Kidney (tissue), 14 donors: ENCODE results near the gene ATP2C2. TPM values are rescaled to one million over a fixed set of nuclear protein-coding genes. Genes with fewer than 3 reads are reported as not detected.
A peak's percentile ranks its signal among the peaks of the same experiment; 100 is the strongest.

ENCODE experiments used
- DNase-seq, 5 donors: peaks; one replicate each; pipeline ENCODE4 v3.0.0-alpha.2; 2013 to 2020
- FAIRE-seq: peaks from 2 replicates; lab custom pipeline; 2012; peaks lifted over from hg19 to GRCh38; lab: Jason Lieb, UNC
- H3K27ac ChIP-seq, 2 donors: one replicate each; pipeline ENCODE4 v1.7.0; 2013; ENCODE audit warnings: low read depth in 2 of 2, low read length in 2 of 2, inconsistent platforms in 1 of 2
- H3K27me3 ChIP-seq: one replicate; pipeline ENCODE4 v1.7.1; 2013; ENCODE audit warnings: low read length, inconsistent platforms; ENCODE audit not compliant: control insufficient read depth, insufficient read depth
- H3K36me3 ChIP-seq, 3 donors: one replicate each; pipeline versions ENCODE4 v1.7.0 to v1.7.1; 2013; ENCODE audit warnings: low read length in 3 of 3, control low read depth in 1 of 3, inconsistent platforms in 1 of 3; ENCODE audit not compliant: insufficient read depth in 3 of 3, control insufficient read depth in 2 of 3
- H3K4me1 ChIP-seq, 3 donors: one replicate each; pipeline versions ENCODE4 v1.7.0 to v1.7.1; 2013; ENCODE audit warnings: low read length in 3 of 3, inconsistent platforms in 1 of 3, low read depth in 1 of 3; ENCODE audit not compliant: control insufficient read depth in 2 of 3, insufficient read depth in 2 of 3
- H3K4me3 ChIP-seq, 3 donors: one replicate each; pipeline versions ENCODE4 v1.7.0 to v1.8.1; 2013; ENCODE audit warnings: low read length in 3 of 3, control low read depth in 1 of 3, inconsistent platforms in 1 of 3
- H3K9ac ChIP-seq, 3 donors: one replicate each; pipeline versions ENCODE4 v1.7.0 to v1.7.1; 2013; ENCODE audit warnings: low read length in 3 of 3, control low read depth in 1 of 3, inconsistent platforms in 1 of 3
- H3K9me3 ChIP-seq, 3 donors: one replicate each; pipeline versions ENCODE4 v1.7.0 to v1.7.1; 2013; ENCODE audit warnings: low read length in 3 of 3, control low read depth in 1 of 3, inconsistent platforms in 1 of 3; ENCODE audit not compliant: control insufficient read depth in 2 of 3, insufficient read depth in 1 of 3
- intact Hi-C: fragments of 100-400 bp; cut with DNase I; formaldehyde crosslinking; loops from one replicate; pipeline ENCODE4 v1.11.1; 2022
- polyA plus RNA-seq: library from polyadenylated mRNA; stranded (reverse); fragments of 350-450 nt; fragmentation: Illumina TruSeq; extraction: RNeasy Lipid Tissue Mini Kit (QIAGEN cat#74804); gene quantifications from one replicate; pipeline ENCODE4 v1.2.3, GENCODE V29; 2014; ENCODE audit warnings: low read depth, low replicate concordance; ENCODE audit not compliant: insufficient read depth
- total RNA-seq: library from RNA; stranded (reverse); fragmentation: NEBNext Ultra II Directional; extraction: Animal tissue kit (Norgen Biotek cat#: 25700); gene quantifications from one replicate; pipeline ENCODE4 v1.2.1, GENCODE V29; 2021
- TF ChIP-seq, protein P1 (sequence below): IDR thresholded peaks from 3 replicates; pipeline ENCODE4 v1.5.1; 2012; ENCODE audit warnings: mild to moderate bottlenecking, moderate library complexity, borderline replicate concordance; ENCODE audit not compliant: insufficient read depth; ENCODE audit errors: extremely low read depth
- donor health status: control.
- donor health status: control.
- donor health status: control.
- donor health status: control.
- donor health status: control.
- donor health status: DM: yes; HTN: yes; CAD: no.
- donor health status: Normal renal cell carcinoma (clear cell type).

ATP2C2 gene
- total and polyA plus RNA-seq, 2 donors from 2014 or later: 2.2 to 2.6 TPM

DNA sequence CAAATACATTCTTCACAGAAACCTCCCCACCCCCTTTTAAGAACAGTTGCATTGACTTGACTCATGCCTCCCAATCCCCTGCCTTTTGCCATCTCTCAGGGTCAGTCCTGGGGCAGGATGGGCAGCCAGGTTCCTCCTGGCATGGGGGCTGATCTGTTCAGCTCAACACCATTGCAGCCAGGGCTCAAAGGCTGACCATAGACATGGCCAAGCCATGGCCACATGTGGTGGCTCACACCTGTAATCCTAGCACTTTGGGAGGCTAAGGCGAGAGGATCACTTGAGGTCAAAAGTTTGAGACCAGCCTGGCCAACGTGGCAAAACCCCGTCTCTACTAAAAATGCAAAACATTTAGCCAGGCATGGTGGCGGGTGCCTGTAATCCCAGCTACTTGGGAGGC is 14.1 kb downstream of the ATP2C2 start:
- Histone ChIP-seq H3K4me3 (no peak overlapping the region), H3K36me3 (no peaks in the 10 kb centered on the region), H3K27ac (no peak overlapping the region), H3K9ac (no peak overlapping the region), H3K9me3 (peaks cover 0 to 5% (median 0%) of the 10 kb centered on the region in 3 donors), H3K27me3 (no peaks in the 10 kb centered on the region), H3K4me1 (peaks cover 0 to 2% (median 0%) of the 10 kb centered on the region in 3 donors)
- intact Hi-C loops: no loop called here
- no peak for FAIRE-seq
- TF ChIP-seq, protein P1, sequence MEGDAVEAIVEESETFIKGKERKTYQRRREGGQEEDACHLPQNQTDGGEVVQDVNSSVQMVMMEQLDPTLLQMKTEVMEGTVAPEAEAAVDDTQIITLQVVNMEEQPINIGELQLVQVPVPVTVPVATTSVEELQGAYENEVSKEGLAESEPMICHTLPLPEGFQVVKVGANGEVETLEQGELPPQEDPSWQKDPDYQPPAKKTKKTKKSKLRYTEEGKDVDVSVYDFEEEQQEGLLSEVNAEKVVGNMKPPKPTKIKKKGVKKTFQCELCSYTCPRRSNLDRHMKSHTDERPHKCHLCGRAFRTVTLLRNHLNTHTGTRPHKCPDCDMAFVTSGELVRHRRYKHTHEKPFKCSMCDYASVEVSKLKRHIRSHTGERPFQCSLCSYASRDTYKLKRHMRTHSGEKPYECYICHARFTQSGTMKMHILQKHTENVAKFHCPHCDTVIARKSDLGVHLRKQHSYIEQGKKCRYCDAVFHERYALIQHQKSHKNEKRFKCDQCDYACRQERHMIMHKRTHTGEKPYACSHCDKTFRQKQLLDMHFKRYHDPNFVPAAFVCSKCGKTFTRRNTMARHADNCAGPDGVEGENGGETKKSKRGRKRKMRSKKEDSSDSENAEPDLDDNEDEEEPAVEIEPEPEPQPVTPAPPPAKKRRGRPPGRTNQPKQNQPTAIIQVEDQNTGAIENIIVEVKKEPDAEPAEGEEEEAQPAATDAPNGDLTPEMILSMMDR: no peak
- peak in 1 of 5 donors; percentile 37 for DNase-seq

DNA sequence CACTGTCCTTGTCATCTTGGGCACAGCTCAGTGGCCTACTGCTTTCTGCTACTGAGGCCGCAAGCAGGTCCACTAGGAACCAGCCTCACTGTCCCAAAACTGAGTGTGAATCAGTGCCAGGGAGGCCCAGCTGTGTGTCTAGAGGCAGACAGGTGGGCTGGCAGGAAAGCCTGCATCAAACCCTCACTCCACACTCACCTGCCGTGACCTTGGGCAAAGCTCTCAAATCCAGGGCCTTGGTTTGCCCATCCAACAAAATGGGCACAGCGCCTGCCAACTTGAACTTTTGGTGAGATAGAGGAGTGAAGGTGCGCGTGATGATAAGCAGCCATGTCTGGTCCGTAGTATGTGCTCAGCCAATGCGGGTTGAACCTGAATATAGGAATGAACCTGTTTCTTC is 14.8 kb downstream of the ATP2C2 start:
- TF ChIP-seq, protein P1: no peak
- FAIRE-seq: no peak
- Histone ChIP-seq H3K4me3 (no peak overlapping the region), H3K4me1 (peaks cover 0 to 2% (median 0%) of the 10 kb centered on the region in 3 donors), H3K27ac (no peak overlapping the region), H3K36me3 (no peaks in the 10 kb centered on the region), H3K9me3 (peaks cover 0 to 5% (median 0%) of the 10 kb centered on the region in 3 donors), H3K9ac (no peak overlapping the region), H3K27me3 (no peaks in the 10 kb centered on the region)
- peak in 1 of 5 donors; percentile 34 for DNase-seq
- intact Hi-C loops: no loop called here

DNA sequence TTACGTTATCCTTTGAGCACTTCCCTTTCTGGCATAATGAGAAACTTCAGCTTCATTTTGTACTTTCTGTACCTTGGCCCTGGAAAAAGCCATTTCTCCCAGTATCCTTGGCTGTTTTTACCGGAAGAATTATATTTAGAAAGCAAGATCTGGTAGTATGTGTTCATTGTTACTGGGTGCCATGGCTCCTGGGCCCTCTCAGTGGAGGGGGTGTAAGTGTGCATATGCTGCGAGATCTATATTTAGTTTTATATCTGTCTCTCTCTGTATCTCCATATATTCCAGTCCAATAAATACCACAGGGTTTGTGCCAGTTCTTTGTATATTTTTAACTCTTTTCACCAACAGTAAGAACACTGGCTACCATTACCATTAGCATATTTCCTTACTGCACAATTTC is 17.7 kb downstream of the ATP2C2 start:
- Histone ChIP-seq H3K4me1 (no peaks in the 10 kb centered on the region), H3K9ac (no peak overlapping the region), H3K4me3 (no peak overlapping the region), H3K27ac (no peak overlapping the region), H3K36me3 (no peaks in the 10 kb centered on the region), H3K9me3 (peaks cover 0 to 5% (median 0%) of the 10 kb centered on the region in 3 donors), H3K27me3 (no peaks in the 10 kb centered on the region)
- TF ChIP-seq, protein P1: no peak
- intact Hi-C loops: no loop called here
- FAIRE-seq: no peak
- DNase-seq: peak in 1 of 5 donors; percentile 6

DNA sequence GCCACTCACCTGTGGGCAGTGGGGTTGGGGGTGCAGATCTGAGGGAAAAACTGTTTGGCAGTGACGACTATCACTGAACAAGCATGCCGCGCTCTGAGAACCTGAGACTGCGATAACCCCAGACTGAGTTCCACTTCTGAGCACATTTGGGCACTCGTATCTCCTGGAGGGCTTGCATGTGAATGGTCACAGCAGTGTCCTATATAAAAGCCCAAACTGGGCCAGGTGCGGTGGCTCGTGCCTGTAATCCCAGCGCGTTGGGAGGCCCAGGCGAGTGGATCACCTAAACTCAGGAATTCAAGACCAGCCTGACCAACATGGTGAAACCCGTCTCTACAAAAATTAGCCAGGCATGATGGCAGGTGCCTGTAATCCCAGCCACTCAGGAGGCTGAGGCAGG is 18.7 kb downstream of the ATP2C2 start:
- H3K36me3 ChIP-seq: no peaks in the 10 kb centered on the region
- no peak overlapping the region for H3K27ac ChIP-seq
- H3K9me3 ChIP-seq: peaks cover 0 to 5% (median 0%) of the 10 kb centered on the region in 3 donors
- no peak overlapping the region for H3K4me3 ChIP-seq
- H3K9ac ChIP-seq: no peak overlapping the region
- no peaks in the 10 kb centered on the region for H3K4me1 ChIP-seq
- TF ChIP-seq, protein P1: no peak
- no peaks in the 10 kb centered on the region for H3K27me3 ChIP-seq
- intact Hi-C loops: no loop called here
- FAIRE-seq: no peak
- DNase-seq: peak in 1 of 5 donors; percentile 4
